A549 (cell line): ENCODE data around the gene PRXL2A.

ENCODE experiments used
- CEBPB ChIP-seq, 2 experiments: fragments of >200 bp in 1 of 2; sonication (Bioruptor Twin) in 1 of 2; formaldehyde crosslinking in 1 of 2; IDR thresholded peaks; 2 replicates each; pipeline ENCODE4 v1.6.1; 2012 to 2016
- EP300 ChIP-seq, 2 experiments: fragments of >200 bp; sonication (Bioruptor Twin); formaldehyde crosslinking; IDR thresholded peaks; 2 replicates in 1 of 2; 3 replicates in 1 of 2; pipeline ENCODE4 v1.6.1; 2016 to 2017
- HDAC2 ChIP-seq: fragments of 200-600 bp; sonication (generic); IDR thresholded peaks from 2 replicates; pipeline ENCODE4 v1.6.1; 2016
- JUN ChIP-seq, 2 experiments: fragments of >200 bp; sonication (Bioruptor Twin); formaldehyde crosslinking; IDR thresholded peaks; 2 replicates in 1 of 2; 3 replicates in 1 of 2; pipeline ENCODE4 v1.6.1; 2016 to 2017
- NR3C1 ChIP-seq: fragments of >200 bp; sonication (Bioruptor Twin); formaldehyde crosslinking; IDR thresholded peaks from 3 replicates; pipeline ENCODE4 v1.6.1; 2017
- POLR2A ChIP-seq: IDR thresholded peaks from 2 replicates; pipeline ENCODE4 v1.6.1; 2012; ENCODE audit warnings: mild to moderate bottlenecking, low read length
- RCOR1 ChIP-seq: fragments of 150-350 bp; IDR thresholded peaks from 2 replicates; pipeline ENCODE4 v1.6.1; 2014; ENCODE audit warnings: antibody characterized with exemption, low read length, low read depth
- RFX5 ChIP-seq: fragments of 450-650 bp; IDR thresholded peaks from 2 replicates; pipeline ENCODE4 v1.7.1; 2014; ENCODE audit warnings: antibody characterized with exemption, mild to moderate bottlenecking, moderate library complexity
- ZFP36 ChIP-seq: fragments of 450-650 bp; IDR thresholded peaks from 2 replicates; pipeline ENCODE4 v1.6.1; 2014; ENCODE audit warnings: borderline replicate concordance; ENCODE audit not compliant: partially characterized antibody
- TF ChIP-seq, protein P1 (sequence below): fragments of >200 bp; sonication (Bioruptor Twin); formaldehyde crosslinking; IDR thresholded peaks from 3 replicates; pipeline ENCODE4 v1.5.1; 2016
- TF ChIP-seq, protein P2 (sequence below): fragments of 250-450 bp; sonication (Bioruptor Pico); IDR thresholded peaks from 2 replicates; pipeline ENCODE4 v1.5.0; 2021; ENCODE audit warnings: mild to moderate bottlenecking, moderate library complexity, borderline replicate concordance
- TF ChIP-seq, protein P3 (sequence below): fragments of 450-650 bp; IDR thresholded peaks from 2 replicates; pipeline ENCODE4 v1.6.1; 2014; ENCODE audit warnings: antibody characterized with exemption
- TF ChIP-seq, protein P4 (sequence below): IDR thresholded peaks from 2 replicates; pipeline ENCODE4 v1.6.1; 2012
- TF ChIP-seq, protein P5 (sequence below): fragments of 150-350 bp; IDR thresholded peaks from 2 replicates; pipeline ENCODE4 v1.6.1; 2014; ENCODE audit warnings: low read depth, mild to moderate bottlenecking, low read length

DNA sequence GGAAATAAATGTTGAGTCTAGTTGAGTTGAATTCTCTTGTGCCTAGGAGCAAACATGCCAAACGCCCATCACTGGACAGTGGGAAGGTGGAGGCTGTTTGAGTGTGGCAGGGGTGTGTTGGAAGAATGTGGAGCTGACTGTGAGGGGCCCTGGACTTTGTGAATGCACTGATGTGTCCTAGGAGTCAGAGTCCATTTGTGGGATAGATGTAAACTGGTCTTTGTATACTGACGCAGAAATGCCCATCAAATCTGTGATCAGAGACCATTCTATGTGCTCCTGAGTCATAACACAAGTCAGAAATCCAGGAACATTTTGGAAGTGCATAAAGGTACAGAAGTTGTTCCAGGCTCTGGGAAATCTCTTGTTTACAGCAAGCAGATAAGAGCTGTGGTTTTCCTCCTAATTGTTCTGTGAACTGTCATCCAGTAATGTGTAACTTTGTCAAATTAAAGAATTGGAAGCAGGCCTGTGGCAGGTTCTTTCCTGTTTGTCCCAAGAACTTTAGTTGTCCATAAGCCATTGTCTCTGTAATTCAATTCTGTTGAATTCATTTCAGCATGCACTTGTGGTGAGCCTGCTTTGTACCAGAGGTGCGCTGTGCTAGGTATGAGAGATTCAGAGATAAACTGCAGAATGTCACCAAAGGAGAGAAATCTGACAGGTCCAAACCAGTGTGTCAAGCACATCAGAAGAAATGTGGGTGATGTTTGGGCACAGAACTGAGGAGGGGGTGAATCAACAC lies 7.6 kb downstream of the PRXL2A start:
- TF ChIP-seq, protein P1, sequence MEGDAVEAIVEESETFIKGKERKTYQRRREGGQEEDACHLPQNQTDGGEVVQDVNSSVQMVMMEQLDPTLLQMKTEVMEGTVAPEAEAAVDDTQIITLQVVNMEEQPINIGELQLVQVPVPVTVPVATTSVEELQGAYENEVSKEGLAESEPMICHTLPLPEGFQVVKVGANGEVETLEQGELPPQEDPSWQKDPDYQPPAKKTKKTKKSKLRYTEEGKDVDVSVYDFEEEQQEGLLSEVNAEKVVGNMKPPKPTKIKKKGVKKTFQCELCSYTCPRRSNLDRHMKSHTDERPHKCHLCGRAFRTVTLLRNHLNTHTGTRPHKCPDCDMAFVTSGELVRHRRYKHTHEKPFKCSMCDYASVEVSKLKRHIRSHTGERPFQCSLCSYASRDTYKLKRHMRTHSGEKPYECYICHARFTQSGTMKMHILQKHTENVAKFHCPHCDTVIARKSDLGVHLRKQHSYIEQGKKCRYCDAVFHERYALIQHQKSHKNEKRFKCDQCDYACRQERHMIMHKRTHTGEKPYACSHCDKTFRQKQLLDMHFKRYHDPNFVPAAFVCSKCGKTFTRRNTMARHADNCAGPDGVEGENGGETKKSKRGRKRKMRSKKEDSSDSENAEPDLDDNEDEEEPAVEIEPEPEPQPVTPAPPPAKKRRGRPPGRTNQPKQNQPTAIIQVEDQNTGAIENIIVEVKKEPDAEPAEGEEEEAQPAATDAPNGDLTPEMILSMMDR: no peak
- TF ChIP-seq, protein P2, sequence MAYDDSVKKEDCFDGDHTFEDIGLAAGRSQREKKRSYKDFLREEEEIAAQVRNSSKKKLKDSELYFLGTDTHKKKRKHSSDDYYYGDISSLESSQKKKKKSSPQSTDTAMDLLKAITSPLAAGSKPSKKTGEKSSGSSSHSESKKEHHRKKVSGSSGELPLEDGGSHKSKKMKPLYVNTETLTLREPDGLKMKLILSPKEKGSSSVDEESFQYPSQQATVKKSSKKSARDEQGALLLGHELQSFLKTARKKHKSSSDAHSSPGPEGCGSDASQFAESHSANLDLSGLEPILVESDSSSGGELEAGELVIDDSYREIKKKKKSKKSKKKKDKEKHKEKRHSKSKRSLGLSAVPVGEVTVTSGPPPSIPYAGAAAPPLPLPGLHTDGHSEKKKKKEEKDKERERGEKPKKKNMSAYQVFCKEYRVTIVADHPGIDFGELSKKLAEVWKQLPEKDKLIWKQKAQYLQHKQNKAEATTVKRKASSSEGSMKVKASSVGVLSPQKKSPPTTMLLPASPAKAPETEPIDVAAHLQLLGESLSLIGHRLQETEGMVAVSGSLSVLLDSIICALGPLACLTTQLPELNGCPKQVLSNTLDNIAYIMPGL: no peak
- TF ChIP-seq, protein P3, sequence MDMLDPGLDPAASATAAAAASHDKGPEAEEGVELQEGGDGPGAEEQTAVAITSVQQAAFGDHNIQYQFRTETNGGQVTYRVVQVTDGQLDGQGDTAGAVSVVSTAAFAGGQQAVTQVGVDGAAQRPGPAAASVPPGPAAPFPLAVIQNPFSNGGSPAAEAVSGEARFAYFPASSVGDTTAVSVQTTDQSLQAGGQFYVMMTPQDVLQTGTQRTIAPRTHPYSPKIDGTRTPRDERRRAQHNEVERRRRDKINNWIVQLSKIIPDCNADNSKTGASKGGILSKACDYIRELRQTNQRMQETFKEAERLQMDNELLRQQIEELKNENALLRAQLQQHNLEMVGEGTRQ: no peak
- TF ChIP-seq, protein P4, sequence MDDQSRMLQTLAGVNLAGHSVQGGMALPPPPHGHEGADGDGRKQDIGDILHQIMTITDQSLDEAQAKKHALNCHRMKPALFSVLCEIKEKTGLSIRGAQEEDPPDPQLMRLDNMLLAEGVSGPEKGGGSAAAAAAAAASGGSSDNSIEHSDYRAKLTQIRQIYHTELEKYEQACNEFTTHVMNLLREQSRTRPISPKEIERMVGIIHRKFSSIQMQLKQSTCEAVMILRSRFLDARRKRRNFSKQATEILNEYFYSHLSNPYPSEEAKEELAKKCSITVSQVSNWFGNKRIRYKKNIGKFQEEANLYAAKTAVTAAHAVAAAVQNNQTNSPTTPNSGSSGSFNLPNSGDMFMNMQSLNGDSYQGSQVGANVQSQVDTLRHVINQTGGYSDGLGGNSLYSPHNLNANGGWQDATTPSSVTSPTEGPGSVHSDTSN: no peak
- TF ChIP-seq RFX5: no peak
- TF ChIP-seq HDAC2: no peak
- no peak for TF ChIP-seq POLR2A
- no peak for TF ChIP-seq RCOR1
- TF ChIP-seq JUN (IDR thresholded peaks at IDR 0.05): no peak
- TF ChIP-seq, protein P5, sequence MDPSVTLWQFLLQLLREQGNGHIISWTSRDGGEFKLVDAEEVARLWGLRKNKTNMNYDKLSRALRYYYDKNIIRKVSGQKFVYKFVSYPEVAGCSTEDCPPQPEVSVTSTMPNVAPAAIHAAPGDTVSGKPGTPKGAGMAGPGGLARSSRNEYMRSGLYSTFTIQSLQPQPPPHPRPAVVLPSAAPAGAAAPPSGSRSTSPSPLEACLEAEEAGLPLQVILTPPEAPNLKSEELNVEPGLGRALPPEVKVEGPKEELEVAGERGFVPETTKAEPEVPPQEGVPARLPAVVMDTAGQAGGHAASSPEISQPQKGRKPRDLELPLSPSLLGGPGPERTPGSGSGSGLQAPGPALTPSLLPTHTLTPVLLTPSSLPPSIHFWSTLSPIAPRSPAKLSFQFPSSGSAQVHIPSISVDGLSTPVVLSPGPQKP: no peak
- TF ChIP-seq NR3C1: no peak
- no peak for TF ChIP-seq EP300 (IDR thresholded peaks at IDR 0.05)
- TF ChIP-seq ZFP36: no peak
- no peak for TF ChIP-seq CEBPB (IDR thresholded peaks at IDR 0.05)
